Body of pancreas (tissue), 4 donors: Measurements from ENCODE around the gene AGT.

ENCODE experiments used
- POLR2A ChIP-seq, 3 donors: fragments of 450-650 bp; IDR thresholded peaks; one replicate each; pipeline ENCODE4 v1.6.1; 2016; ENCODE audit warnings: antibody characterized with exemption in 3 of 3, mild to moderate bottlenecking in 2 of 3
- TF ChIP-seq, protein P1 (sequence below), 7 experiments: fragments of 450-650 bp in 4 of 7; fragments of 200-600 bp in 3 of 7; sonication (generic) in 3 of 7; IDR thresholded peaks; one replicate each; pipeline ENCODE4 v1.5.1; 2016 to 2019; ENCODE audit warnings: antibody characterized with exemption in 7 of 7

- TF ChIP-seq, protein P1, sequence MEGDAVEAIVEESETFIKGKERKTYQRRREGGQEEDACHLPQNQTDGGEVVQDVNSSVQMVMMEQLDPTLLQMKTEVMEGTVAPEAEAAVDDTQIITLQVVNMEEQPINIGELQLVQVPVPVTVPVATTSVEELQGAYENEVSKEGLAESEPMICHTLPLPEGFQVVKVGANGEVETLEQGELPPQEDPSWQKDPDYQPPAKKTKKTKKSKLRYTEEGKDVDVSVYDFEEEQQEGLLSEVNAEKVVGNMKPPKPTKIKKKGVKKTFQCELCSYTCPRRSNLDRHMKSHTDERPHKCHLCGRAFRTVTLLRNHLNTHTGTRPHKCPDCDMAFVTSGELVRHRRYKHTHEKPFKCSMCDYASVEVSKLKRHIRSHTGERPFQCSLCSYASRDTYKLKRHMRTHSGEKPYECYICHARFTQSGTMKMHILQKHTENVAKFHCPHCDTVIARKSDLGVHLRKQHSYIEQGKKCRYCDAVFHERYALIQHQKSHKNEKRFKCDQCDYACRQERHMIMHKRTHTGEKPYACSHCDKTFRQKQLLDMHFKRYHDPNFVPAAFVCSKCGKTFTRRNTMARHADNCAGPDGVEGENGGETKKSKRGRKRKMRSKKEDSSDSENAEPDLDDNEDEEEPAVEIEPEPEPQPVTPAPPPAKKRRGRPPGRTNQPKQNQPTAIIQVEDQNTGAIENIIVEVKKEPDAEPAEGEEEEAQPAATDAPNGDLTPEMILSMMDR (IDR thresholded peaks at IDR 0.05): no peak
- TF ChIP-seq POLR2A (IDR thresholded peaks at IDR 0.05): no peak
Measured at GRCh38 chr1:230753586-230754251, 39.8 kb upstream of the AGT start.
